SK-N-SH treated with all-trans-retinoic acid at 6 μM for 48 hours (cell line): ENCODE results near the gene LAPTM4A.

Experiments used
- ARNTL ChIP-seq: fragments of 450-650 bp; formaldehyde crosslinking; IDR thresholded peaks from 2 replicates; pipeline ENCODE4 v1.5.0; 2020; ENCODE audit warnings: low read depth, mild to moderate bottlenecking, moderate library complexity, borderline replicate concordance
- BACH2 ChIP-seq: fragments of 250-450 bp; sonication (Bioruptor Pico); IDR thresholded peaks from 2 replicates; pipeline ENCODE4 v1.9.0; 2021; ENCODE audit warnings: mild to moderate bottlenecking, borderline replicate concordance
- OSR1 ChIP-seq: fragments of 250-450 bp; sonication (Bioruptor Pico); IDR thresholded peaks from 2 replicates; pipeline ENCODE4 v1.8.0; 2022; ENCODE audit warnings: moderate library complexity, mild to moderate bottlenecking, inconsistent platforms
- RARB ChIP-seq: fragments of 250-450 bp; sonication (Bioruptor Pico); IDR thresholded peaks from 2 replicates; pipeline ENCODE4 v1.8.0; 2021; ENCODE audit warnings: mild to moderate bottlenecking, moderate library complexity
- TOX ChIP-seq: fragments of 250-450 bp; sonication (Bioruptor Pico); IDR thresholded peaks from 2 replicates; pipeline ENCODE4 v1.8.0; 2021; ENCODE audit warnings: mild to moderate bottlenecking, moderate library complexity, borderline replicate concordance
- ZC3H10 ChIP-seq: fragments of 250-450 bp; sonication (Bioruptor Pico); IDR thresholded peaks from 2 replicates; pipeline ENCODE4 v1.5.1; 2021; ENCODE audit warnings: mild to moderate bottlenecking, moderate library complexity
- ZFP3 ChIP-seq: fragments of 250-450 bp; sonication (Bioruptor Pico); IDR thresholded peaks from 2 replicates; pipeline ENCODE4 v1.5.0; 2020; ENCODE audit warnings: mild to moderate bottlenecking, moderate library complexity
- ZFP30 ChIP-seq: fragments of 450-650 bp; formaldehyde crosslinking; IDR thresholded peaks from 2 replicates; pipeline ENCODE4 v1.5.0; 2022; ENCODE audit warnings: mild to moderate bottlenecking, moderate library complexity
- ZNF565 ChIP-seq: fragments of 450-650 bp; formaldehyde crosslinking; conservative IDR thresholded peaks from 2 replicates; pipeline ENCODE4 v1.5.0; 2020; ENCODE audit warnings: low read depth, mild to moderate bottlenecking, moderate library complexity
- ZNF8 ChIP-seq: fragments of 450-650 bp; formaldehyde crosslinking; IDR thresholded peaks from 2 replicates; pipeline ENCODE4 v1.5.0; 2020; ENCODE audit warnings: mild to moderate bottlenecking, moderate library complexity
- TF ChIP-seq, protein P1 (sequence below): fragments of 250-450 bp; sonication (Bioruptor Pico); IDR thresholded peaks from 2 replicates; pipeline ENCODE4 v1.5.1; 2020; ENCODE audit warnings: low read depth, mild to moderate bottlenecking, moderate library complexity
- TF ChIP-seq, protein P2 (sequence below): fragments of 250-450 bp; sonication (Bioruptor Pico); IDR thresholded peaks from 2 replicates; pipeline ENCODE4 v1.8.0; 2020; ENCODE audit warnings: mild to moderate bottlenecking, moderate library complexity, borderline replicate concordance
- TF ChIP-seq, protein P3 (sequence below): fragments of 250-450 bp; sonication (Bioruptor Pico); IDR thresholded peaks from 2 replicates; pipeline ENCODE4 v1.5.0; 2020; ENCODE audit warnings: mild to moderate bottlenecking, moderate library complexity
- TF ChIP-seq, protein P4 (sequence below): fragments of 250-450 bp; sonication (Bioruptor Pico); IDR thresholded peaks from 2 replicates; pipeline ENCODE4 v1.8.0; 2021; ENCODE audit warnings: low read depth, mild to moderate bottlenecking, moderate library complexity, borderline replicate concordance

DNA sequence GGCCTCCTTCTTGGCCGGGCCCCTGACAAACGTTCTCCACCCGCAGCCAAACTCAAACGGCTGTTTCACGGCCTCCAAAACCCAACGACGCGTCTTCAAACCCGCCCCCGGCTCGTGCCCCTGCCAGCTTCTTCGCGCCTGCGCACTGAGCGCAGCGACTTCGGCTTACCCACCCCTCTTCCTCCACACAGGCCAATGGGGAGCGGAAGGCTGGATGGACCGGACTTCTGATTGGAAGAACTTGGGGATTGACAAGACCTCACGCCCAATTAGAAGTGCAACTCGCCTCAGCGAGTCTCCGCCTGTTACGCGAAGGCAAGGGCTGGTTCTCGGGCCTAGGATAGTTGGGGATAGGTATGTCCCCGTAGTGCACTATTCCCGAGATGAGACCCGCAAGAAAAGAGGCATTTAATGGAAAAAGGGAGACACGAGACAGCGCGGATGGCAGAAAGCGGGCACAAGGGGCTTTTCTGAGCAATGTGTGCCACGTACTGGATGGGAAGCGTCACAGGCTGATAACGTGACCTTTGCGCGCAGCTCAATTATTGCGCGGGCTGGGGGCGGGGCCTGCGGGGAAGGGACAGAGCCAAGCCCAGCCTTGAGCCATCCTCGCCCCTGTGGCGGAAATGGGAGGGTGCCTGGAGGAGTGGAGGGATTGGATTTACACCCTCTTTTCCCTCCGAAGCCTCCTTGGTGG lies at the start of gene LAPTM4A:
- TF ChIP-seq, protein P1, sequence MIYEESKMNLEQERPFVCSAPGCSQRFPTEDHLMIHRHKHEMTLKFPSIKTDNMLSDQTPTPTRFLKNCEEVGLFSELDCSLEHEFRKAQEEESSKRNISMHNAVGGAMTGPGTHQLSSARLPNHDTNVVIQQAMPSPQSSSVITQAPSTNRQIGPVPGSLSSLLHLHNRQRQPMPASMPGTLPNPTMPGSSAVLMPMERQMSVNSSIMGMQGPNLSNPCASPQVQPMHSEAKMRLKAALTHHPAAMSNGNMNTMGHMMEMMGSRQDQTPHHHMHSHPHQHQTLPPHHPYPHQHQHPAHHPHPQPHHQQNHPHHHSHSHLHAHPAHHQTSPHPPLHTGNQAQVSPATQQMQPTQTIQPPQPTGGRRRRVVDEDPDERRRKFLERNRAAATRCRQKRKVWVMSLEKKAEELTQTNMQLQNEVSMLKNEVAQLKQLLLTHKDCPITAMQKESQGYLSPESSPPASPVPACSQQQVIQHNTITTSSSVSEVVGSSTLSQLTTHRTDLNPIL (CRISPR knock-in tag) = no peak; the same call in 1 of the 2 replicates
- TF ChIP-seq OSR1 (CRISPR knock-in tag) (no peak), TOX (CRISPR knock-in tag) (no peak), ARNTL (CRISPR knock-in tag) (no peak), ZNF8 (CRISPR knock-in tag) (0 out of 2 replicates have a peak, but pooled peaks have one; percentile 10), RARB (no peak; the same call in 1 of the 2 replicates), ZFP3 (CRISPR knock-in tag) (0 out of 2 replicates have a peak, but pooled peaks have one; percentile 19), ZC3H10 (CRISPR knock-in tag) (no peak), ZNF565 (peak; percentile 46; the same call in 1 of the 2 replicates), BACH2 (CRISPR knock-in tag) (no peak), ZFP30 (CRISPR knock-in tag) (no peak)
- TF ChIP-seq, protein P2, sequence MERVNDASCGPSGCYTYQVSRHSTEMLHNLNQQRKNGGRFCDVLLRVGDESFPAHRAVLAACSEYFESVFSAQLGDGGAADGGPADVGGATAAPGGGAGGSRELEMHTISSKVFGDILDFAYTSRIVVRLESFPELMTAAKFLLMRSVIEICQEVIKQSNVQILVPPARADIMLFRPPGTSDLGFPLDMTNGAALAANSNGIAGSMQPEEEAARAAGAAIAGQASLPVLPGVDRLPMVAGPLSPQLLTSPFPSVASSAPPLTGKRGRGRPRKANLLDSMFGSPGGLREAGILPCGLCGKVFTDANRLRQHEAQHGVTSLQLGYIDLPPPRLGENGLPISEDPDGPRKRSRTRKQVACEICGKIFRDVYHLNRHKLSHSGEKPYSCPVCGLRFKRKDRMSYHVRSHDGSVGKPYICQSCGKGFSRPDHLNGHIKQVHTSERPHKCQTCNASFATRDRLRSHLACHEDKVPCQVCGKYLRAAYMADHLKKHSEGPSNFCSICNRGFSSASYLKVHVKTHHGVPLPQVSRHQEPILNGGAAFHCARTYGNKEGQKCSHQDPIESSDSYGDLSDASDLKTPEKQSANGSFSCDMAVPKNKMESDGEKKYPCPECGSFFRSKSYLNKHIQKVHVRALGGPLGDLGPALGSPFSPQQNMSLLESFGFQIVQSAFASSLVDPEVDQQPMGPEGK = peak; percentile 80; the same call in 1 of the 2 replicates
- TF ChIP-seq, protein P3, sequence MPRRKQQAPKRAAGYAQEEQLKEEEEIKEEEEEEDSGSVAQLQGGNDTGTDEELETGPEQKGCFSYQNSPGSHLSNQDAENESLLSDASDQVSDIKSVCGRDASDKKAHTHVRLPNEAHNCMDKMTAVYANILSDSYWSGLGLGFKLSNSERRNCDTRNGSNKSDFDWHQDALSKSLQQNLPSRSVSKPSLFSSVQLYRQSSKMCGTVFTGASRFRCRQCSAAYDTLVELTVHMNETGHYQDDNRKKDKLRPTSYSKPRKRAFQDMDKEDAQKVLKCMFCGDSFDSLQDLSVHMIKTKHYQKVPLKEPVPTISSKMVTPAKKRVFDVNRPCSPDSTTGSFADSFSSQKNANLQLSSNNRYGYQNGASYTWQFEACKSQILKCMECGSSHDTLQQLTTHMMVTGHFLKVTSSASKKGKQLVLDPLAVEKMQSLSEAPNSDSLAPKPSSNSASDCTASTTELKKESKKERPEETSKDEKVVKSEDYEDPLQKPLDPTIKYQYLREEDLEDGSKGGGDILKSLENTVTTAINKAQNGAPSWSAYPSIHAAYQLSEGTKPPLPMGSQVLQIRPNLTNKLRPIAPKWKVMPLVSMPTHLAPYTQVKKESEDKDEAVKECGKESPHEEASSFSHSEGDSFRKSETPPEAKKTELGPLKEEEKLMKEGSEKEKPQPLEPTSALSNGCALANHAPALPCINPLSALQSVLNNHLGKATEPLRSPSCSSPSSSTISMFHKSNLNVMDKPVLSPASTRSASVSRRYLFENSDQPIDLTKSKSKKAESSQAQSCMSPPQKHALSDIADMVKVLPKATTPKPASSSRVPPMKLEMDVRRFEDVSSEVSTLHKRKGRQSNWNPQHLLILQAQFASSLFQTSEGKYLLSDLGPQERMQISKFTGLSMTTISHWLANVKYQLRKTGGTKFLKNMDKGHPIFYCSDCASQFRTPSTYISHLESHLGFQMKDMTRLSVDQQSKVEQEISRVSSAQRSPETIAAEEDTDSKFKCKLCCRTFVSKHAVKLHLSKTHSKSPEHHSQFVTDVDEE (CRISPR knock-in tag) = peak; percentile 40; the same call in 1 of the 2 replicates
- TF ChIP-seq, protein P4, sequence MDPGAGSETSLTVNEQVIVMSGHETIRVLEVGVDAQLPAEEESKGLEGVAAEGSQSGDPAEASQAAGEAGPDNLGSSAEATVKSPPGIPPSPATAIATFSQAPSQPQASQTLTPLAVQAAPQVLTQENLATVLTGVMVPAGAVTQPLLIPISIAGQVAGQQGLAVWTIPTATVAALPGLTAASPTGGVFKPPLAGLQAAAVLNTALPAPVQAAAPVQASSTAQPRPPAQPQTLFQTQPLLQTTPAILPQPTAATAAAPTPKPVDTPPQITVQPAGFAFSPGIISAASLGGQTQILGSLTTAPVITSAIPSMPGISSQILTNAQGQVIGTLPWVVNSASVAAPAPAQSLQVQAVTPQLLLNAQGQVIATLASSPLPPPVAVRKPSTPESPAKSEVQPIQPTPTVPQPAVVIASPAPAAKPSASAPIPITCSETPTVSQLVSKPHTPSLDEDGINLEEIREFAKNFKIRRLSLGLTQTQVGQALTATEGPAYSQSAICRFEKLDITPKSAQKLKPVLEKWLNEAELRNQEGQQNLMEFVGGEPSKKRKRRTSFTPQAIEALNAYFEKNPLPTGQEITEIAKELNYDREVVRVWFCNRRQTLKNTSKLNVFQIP (CRISPR knock-in tag) = no peak
